G401 (cell line): Measurements from ENCODE around the gene TRIP12. TPM values are rescaled to one million over a fixed set of nuclear protein-coding genes. Genes with fewer than 3 reads are reported as not detected.

ENCODE experiments used
- DNase-seq: peaks from one replicate; pipeline ENCODE4 v3.0.0-alpha.2; 2015; ENCODE audit warnings: low spot score
- in situ Hi-C: cut with HindIII; loops from 2 replicates; pipeline ENCODE4 v1.10.0; 2016; ENCODE audit warnings: low sequenced_read_pairs, mixed read lengths
- total RNA-seq: library from RNA; depleted of rRNA; stranded (reverse); fragments of >200 nt; shearing (Covaris generic); gene quantifications from 2 replicates; pipeline ENCODE4 v1.2.3, GENCODE V29; 2014

The TRIP12 gene
- total RNA-seq, 1 experiment from 2014 or later: 101 TPM

- DNase-seq: peak; percentile 25
- in situ Hi-C loops: no loop called here
These were observed 36.8 kb downstream of the TRIP12 start for GRCh38 chr2:229884775-229885699.

GRCh38 chr2:229882583-229882982 is 39.2 kb downstream of the TRIP12 start:
- no peak for DNase-seq
- in situ Hi-C loops: no loop called here

GRCh38 chr2:229880892-229881586 is 40.8 kb downstream of the TRIP12 start:
- no peak for DNase-seq
- in situ Hi-C loops: no loop called here

DNA sequence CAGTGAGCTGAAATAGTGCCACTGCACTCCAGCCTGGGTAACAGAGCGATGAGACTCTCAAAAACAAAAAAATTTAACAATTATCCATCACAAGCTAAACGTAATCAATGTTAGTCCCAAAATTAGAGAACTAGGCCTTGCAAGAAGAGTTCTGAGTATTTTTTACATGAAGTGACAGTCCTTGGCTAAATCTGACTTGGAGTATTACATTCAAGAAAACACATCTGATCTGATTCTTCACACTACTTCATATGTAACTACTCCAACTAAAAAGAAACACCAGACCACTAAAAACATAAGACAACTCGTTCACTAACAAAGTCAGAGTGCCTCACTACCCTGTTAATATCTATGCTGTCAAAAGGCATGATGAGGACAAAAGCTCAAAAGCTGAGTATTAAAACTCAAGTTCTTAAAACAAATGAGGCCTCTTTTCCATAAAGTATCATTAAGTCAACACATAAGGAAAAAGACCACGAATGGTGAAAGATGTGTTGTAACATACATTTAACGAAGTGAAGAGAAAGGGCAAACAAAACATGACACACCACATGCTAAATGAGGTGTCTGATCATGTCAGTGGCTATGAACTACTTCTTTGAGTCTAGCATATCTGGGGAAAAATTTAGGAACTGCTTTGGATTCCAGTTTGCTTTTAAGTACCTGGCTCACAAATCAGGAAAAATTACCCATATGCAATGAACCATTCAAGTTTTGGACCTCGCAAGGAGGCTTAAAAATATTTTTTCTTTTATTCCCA is 42.4 kb downstream of the TRIP12 start:
- DNase-seq: no peak
- in situ Hi-C loops: no loop called here

GRCh38 chr2:229875549-229875948 is 46.3 kb downstream of the TRIP12 start:
- no peak for DNase-seq
- in situ Hi-C loops: no loop called here

- in situ Hi-C loops: no loop called here
- no peak for DNase-seq
These were observed 47.2 kb downstream of the TRIP12 start for GRCh38 chr2:229874647-229875046.

GRCh38 chr2:229873123-229873581 is 48.7 kb downstream of the TRIP12 start:
- DNase-seq: no peak
- in situ Hi-C loops: no loop called here

DNA sequence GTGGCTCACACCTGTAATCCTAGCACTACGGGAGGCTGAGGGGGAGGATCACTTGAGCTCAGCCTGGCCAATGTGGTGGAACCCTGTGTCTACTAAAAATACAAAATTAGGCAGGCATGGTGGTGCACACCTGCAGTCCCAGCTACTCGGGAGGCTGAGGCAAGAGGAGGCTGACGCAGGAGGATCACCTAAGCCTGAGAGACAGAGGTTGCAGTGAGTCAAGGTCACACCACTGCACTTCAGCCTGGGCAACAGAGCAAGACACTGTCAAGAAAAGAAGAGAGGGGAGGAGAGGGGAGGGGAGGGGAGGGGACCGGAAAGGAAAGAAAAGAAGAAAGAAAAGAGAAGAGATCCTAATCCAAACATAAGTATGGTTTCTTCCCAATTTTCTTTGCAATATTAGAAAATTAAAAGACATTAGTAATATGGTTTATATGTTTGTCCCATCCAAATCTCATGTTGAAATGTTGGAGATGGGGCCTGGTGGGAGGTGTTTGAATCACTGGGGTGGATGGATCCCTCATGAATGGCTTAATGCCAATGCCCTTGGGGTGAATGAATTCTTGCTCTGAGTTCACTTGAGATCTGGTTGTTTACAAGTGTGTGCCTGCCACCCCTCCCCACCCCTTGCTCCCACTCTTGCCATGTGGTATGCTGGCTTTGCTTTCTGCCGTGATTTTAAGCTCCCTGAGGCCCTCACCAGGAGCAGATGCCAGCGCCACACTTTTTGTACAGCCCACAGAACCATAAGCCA is 50.7 kb downstream of the TRIP12 start:
- DNase-seq: no peak
- in situ Hi-C loops: no loop called here

DNA sequence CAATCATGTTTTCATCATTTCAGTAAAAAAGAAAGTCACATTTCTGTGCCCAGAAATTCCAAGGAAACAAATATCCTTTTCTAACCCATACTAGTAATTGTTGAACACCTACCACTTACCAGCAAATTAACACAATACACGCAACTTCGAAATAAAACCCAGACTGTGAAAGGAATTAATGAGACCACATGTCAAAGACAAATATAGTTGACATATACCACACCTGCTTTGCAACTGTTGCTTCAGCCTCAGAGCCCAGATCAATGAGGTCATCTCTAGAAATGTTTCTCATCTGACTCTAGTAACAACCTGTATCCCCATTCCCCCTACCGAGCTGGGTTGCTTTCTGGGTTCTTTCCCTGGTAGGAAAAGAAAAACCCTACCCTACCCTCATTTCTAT is 52.6 kb downstream of the TRIP12 start:
- DNase-seq: no peak
- in situ Hi-C loops: no loop called here

DNA sequence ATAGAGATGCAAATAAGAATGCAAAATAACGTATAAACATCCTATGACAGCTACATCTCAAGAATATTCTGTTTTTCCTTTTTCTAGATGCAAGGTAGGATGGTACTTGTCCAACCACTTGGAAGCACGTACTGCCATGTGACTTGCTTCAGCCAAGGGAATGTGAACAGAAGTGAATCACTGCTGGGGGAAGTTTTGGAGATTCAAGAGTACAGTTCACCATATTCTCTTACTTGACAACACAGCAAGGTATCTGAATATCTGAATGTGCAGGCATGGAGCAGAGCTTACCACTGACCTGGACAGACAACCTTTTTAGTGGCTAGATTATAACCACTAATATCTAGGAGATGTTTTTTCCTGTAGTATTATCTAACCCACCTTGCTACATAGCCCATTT is 53.0 kb downstream of the TRIP12 start:
- no peak for DNase-seq
- in situ Hi-C loops: no loop called here

GRCh38 chr2:229865033-229865432 is 56.8 kb downstream of the TRIP12 start:
- no peak for DNase-seq
- in situ Hi-C loops: no loop called here

DNA sequence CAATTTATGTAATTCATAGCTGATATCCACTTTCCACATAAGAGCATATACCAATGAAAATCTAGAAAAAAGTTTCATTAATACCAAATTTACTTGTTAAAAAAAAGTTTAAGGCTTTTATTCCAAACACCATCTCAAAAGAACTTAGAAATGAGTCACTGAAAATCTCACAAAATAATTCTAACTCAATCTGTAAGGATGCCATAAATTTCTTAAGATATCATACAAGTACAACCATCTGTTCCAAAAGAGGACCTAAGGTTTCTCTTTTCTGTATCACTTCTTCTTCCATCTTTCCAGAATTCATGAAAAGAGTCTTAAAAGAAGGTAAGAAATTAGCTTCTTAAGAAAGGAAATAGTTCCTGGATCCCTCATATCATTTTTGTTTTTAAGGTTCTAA is 60.4 kb downstream of the TRIP12 start:
- in situ Hi-C loops: no loop called here
- DNase-seq: no peak

DNA sequence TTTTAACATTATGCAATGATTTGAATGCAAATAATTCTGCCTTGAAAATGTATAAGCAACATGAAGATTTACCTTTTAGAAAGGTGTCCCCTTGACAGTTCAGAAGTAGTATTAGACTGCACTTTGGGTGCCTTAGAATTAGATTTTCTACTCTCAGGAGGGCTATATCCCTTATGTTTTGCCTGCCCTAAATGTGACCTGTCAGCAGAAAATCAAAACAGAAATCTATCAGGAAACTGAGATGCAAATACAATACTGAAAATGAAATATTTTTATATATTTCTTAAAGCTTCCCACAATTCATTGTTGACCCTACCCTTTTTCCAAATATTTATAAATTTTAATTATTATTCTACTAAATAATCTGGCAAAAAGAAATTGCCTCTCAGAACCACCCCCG is 61.5 kb downstream of the TRIP12 start:
- in situ Hi-C loops: no loop called here
- no peak for DNase-seq

DNA sequence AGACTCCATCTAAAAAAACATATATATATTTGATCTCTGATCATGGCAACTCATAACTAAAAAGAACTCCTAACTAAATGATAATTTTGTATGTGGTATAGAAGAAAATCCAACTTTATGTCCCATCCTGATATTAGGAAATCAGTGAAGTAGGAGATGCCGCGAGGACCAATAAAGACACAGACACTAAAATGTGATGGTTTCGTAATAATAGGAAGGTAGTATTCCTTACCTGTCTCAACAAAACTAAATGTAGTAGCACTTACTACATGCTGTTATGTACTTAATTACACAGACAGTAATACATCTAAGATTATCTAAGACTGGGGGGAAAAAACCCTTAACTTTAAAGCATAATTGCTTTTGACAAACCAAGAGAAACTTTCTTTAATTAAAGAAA is 63.5 kb downstream of the TRIP12 start:
- no peak for DNase-seq
- in situ Hi-C loops: no loop called here

GRCh38 chr2:229857634-229858033 is 64.2 kb downstream of the TRIP12 start:
- in situ Hi-C loops: no loop called here
- DNase-seq: no peak

- in situ Hi-C loops: no loop called here
- DNase-seq: no peak
These were observed 65.4 kb downstream of the TRIP12 start for GRCh38 chr2:229856413-229856812.

- no peak for DNase-seq
- in situ Hi-C loops: no loop called here
These were observed 66.7 kb downstream of the TRIP12 start for GRCh38 chr2:229855116-229855515.

- in situ Hi-C loops: no loop called here
These were observed 69.2 kb downstream of the TRIP12 start for GRCh38 chr2:229852565-229852964.

DNA sequence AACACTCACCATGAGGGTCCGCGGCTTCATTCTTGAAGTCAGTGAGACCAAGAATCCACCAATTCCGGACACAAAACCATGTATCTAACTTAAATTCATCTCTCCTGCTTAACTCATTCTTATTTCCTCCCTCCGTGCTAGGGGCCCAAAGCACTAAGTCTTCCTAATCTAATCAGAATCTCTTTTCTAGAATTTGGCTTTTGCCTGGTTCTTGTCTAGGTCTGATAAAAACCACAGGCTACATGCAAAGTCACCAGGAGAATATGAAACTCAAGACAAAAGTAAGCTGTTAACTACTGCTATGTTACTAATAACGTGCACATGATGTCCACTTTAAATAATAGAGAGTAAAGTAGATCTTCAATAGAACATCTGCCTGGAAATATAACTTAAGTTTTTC is 69.9 kb downstream of the TRIP12 start:
- DNase-seq: no peak
- in situ Hi-C loops: no loop called here

More at GRCh38 chr2:229852565-229852964, 69.2 kb downstream of the TRIP12 start:
- no peak for DNase-seq
